CD4-positive, alpha-beta memory T cell (primary cell): ENCODE results near the gene ATXN2. TPM values are rescaled to one million over a fixed set of nuclear protein-coding genes. Genes with fewer than 3 reads are reported as not detected.

Experiments
- CTCF ChIA-PET: fragments of 350-600 bp; sonication (Branson Sonifier 250); formaldehyde crosslinking; loops from one replicate; lab custom pipeline; 2021; ENCODE audit warnings: inconsistent platforms; ENCODE audit not compliant: partially characterized antibody; lab: Charles Lee
- POLR2A ChIA-PET: fragments of 350-600 bp; sonication (Branson Sonifier 250); formaldehyde crosslinking; loops from one replicate; lab custom pipeline; 2021; ENCODE audit not compliant: partially characterized antibody; lab: Charles Lee
- DNase-seq, 5 donors: peaks; one replicate each; pipeline versions ENCODE4 v3.0.0 to v3.0.0-alpha.2; 2020 to 2022; ENCODE audit warnings: mixed read lengths in 1 of 5
- H3K27ac ChIP-seq: one replicate; pipeline ENCODE4 v1.7.0; 2013; ENCODE audit warnings: low read depth, low read length
- H3K27me3 ChIP-seq: 2 replicates; pipeline ENCODE4 v1.7.0; 2013; ENCODE audit warnings: mild to moderate bottlenecking, low read length, moderate library complexity; ENCODE audit not compliant: insufficient read depth
- H3K36me3 ChIP-seq: 2 replicates; pipeline ENCODE4 v1.7.0; 2013; ENCODE audit warnings: mild to moderate bottlenecking, low read length, moderate library complexity; ENCODE audit not compliant: insufficient read depth
- H3K4me1 ChIP-seq: 2 replicates; pipeline ENCODE4 v1.7.0; 2013; ENCODE audit warnings: mild to moderate bottlenecking, low read length, moderate library complexity; ENCODE audit not compliant: insufficient read depth
- H3K4me3 ChIP-seq, 2 donors: one replicate each; pipeline ENCODE4 v1.7.0; 2013; ENCODE audit warnings: low read length in 2 of 2, mild to moderate bottlenecking in 1 of 2
- H3K9me3 ChIP-seq, 2 donors: one replicate each; pipeline ENCODE4 v1.7.0; 2013; ENCODE audit warnings: low read length in 2 of 2, control low read depth in 1 of 2; ENCODE audit not compliant: control insufficient read depth in 1 of 2
- H3K27ac Mint-ChIP-seq, 7 donors: one replicate each; pipeline ENCODE4 v1.8.0; 2020 to 2021; ENCODE audit warnings: mixed read lengths in 7 of 7, mild to moderate bottlenecking in 6 of 7, inconsistent platforms in 3 of 7, moderate library complexity in 3 of 7
- H3K27me3 Mint-ChIP-seq, 2 donors: one replicate each; pipeline ENCODE4 v1.8.0; 2020 to 2021; ENCODE audit warnings: mixed read lengths in 2 of 2
- H3K36me3 Mint-ChIP-seq, 2 donors: one replicate each; pipeline ENCODE4 v1.8.0; 2020 to 2021; ENCODE audit warnings: mixed read lengths in 2 of 2, inconsistent platforms in 1 of 2, mild to moderate bottlenecking in 1 of 2
- H3K4me1 Mint-ChIP-seq, 4 donors: one replicate each; pipeline ENCODE4 v1.8.0; 2020 to 2021; ENCODE audit warnings: mixed read lengths in 4 of 4, mild to moderate bottlenecking in 1 of 4
- H3K4me3 Mint-ChIP-seq, 8 donors: one replicate each; pipeline ENCODE4 v1.8.0; 2020 to 2021; ENCODE audit warnings: mixed read lengths in 8 of 8, mild to moderate bottlenecking in 7 of 8, moderate library complexity in 6 of 8, inconsistent platforms in 3 of 8
- H3K9me3 Mint-ChIP-seq, 8 donors: one replicate each; pipeline ENCODE4 v1.8.0; 2020 to 2021; ENCODE audit warnings: mixed read lengths in 8 of 8, mild to moderate bottlenecking in 5 of 8, inconsistent platforms in 3 of 8, moderate library complexity in 1 of 8
- intact Hi-C: fragments of 100-400 bp; cut with micrococcal nuclease; formaldehyde crosslinking; loops from one replicate; pipeline ENCODE4 v1.15.1; 2023
- polyA plus RNA-seq, 2 donors: library from polyadenylated mRNA; unstranded; fragments of 300-500 nt; fragmentation: Illumina TruSeq; gene quantifications; one replicate each; pipeline ENCODE4 v1.2.3, GENCODE V29; 2021
- total RNA-seq, 2 experiments: library from RNA; stranded (reverse); gene quantifications; one replicate each; pipeline ENCODE4 v1.2.3, GENCODE V29; 2021

Gene ATXN2
- total and polyA plus RNA-seq, 4 experiments from 2014 or later: 11.0 to 74.8 (median 53.0) TPM

- peak overlapping the region in 1 of 7 donors; percentile 29 for H3K27ac Mint-ChIP-seq
Measured at GRCh38 chr12:111417784-111418593, 181.1 kb downstream of the ATXN2 start.

GRCh38 chr12:111417290-111417689 lies 181.8 kb downstream of the ATXN2 start:
- no peak for DNase-seq
- CTCF ChIA-PET: no interaction called here
- H3K27ac ChIP-seq: no peak overlapping the region
- no peaks in the 10 kb centered on the region for H3K9me3 ChIP-seq
- Mint-ChIP-seq H3K27me3 (no peaks in the 10 kb centered on the region), H3K36me3 (peaks cover 10 to 57% of the 10 kb centered on the region in 2 donors), H3K4me1 (peaks cover 36 to 60% (median 47%) of the 10 kb centered on the region in 4 donors), H3K4me3 (no peak overlapping the region), H3K27ac (peak overlapping the region in 6 of 7 donors; percentile 9 to 79 (median 56)), H3K9me3 (peaks cover 0 to 4% (median 0%) of the 10 kb centered on the region in 8 donors)
- no peaks in the 10 kb centered on the region for H3K27me3 ChIP-seq
- intact Hi-C loops: no loop called here
- H3K4me3 ChIP-seq: no peak overlapping the region
- POLR2A ChIA-PET: interaction anchor here (15.0 to 22.3 kb wide), 2 partner anchors 8 to 29 kb away, joined by 258 to 683 read pairs; no protein-coding TSS in a partner anchor
- H3K36me3 ChIP-seq: peaks cover 21% of the 10 kb centered on the region
- peaks cover 30% of the 10 kb centered on the region for H3K4me1 ChIP-seq

More at GRCh38 chr12:111417784-111418593, 181.1 kb downstream of the ATXN2 start:
- H3K27ac ChIP-seq: no peak overlapping the region
- peaks cover 23% of the 10 kb centered on the region for H3K4me1 ChIP-seq
- no peaks in the 10 kb centered on the region for H3K27me3 ChIP-seq
- Mint-ChIP-seq H3K36me3 (peaks cover 10 to 58% of the 10 kb centered on the region in 2 donors), H3K4me1 (peaks cover 30 to 57% (median 44%) of the 10 kb centered on the region in 4 donors), H3K4me3 (no peak overlapping the region), H3K27me3 (no peaks in the 10 kb centered on the region), H3K9me3 (peaks cover 0 to 4% (median 0%) of the 10 kb centered on the region in 8 donors)
- ChIA-PET CTCF (interaction anchor here (0.9 to 1.9 kb wide), 3 partner anchors 13 to 33 kb away, joined by 4 to 8 read pairs (median 5); no protein-coding TSS in a partner anchor), POLR2A (interaction anchor here (14.7 kb wide), 1 partner anchor 8 kb away, joined by 258 read pairs; the partner anchor contains the start of gene SH2B3)
- H3K4me3 ChIP-seq: no peak overlapping the region
- DNase-seq: no peak
- H3K36me3 ChIP-seq: peaks cover 21% of the 10 kb centered on the region
- no peaks in the 10 kb centered on the region for H3K9me3 ChIP-seq
- intact Hi-C loops: no loop called here

GRCh38 chr12:111414711-111415252 lies 184.3 kb downstream of the ATXN2 start:
- no peak overlapping the region for H3K27ac ChIP-seq
- H3K4me1 ChIP-seq: peaks cover 55% of the 10 kb centered on the region
- ChIA-PET CTCF (interaction anchor here (5.3 to 23.0 kb wide), 2 partner anchors 11 to 37 kb away, joined by 42 to 1282 read pairs; no protein-coding TSS in a partner anchor), POLR2A (interaction anchor here (15.0 to 22.3 kb wide), 2 partner anchors 10 to 31 kb away, joined by 258 to 683 read pairs; no protein-coding TSS in a partner anchor)
- Mint-ChIP-seq H3K27me3 (no peaks in the 10 kb centered on the region), H3K9me3 (peaks cover 0 to 4% (median 0%) of the 10 kb centered on the region in 8 donors), H3K4me3 (peak overlapping the region in 4 of 8 donors; percentile 17 to 43 (median 32)), H3K27ac (peak overlapping the region; percentile 73 to 93 (median 86)), H3K36me3 (peaks cover 4 to 43% of the 10 kb centered on the region in 2 donors), H3K4me1 (peaks cover 36 to 70% (median 57%) of the 10 kb centered on the region in 4 donors)
- H3K36me3 ChIP-seq: peaks cover 6% of the 10 kb centered on the region
- H3K9me3 ChIP-seq: no peaks in the 10 kb centered on the region
- DNase-seq: no peak
- intact Hi-C loops: no loop called here
- H3K27me3 ChIP-seq: no peaks in the 10 kb centered on the region
- H3K4me3 ChIP-seq: no peak overlapping the region

GRCh38 chr12:111413442-111414086 lies 185.6 kb downstream of the ATXN2 start:
- H3K4me3 ChIP-seq: no peak overlapping the region
- Mint-ChIP-seq H3K4me3 (peak overlapping the region in 6 of 8 donors; percentile 19 to 87 (median 56)), H3K4me1 (peaks cover 42 to 81% (median 68%) of the 10 kb centered on the region in 4 donors), H3K27ac (peak overlapping the region; percentile 93 to 98 (median 93)), H3K9me3 (peaks cover 0 to 4% (median 0%) of the 10 kb centered on the region in 8 donors), H3K27me3 (no peaks in the 10 kb centered on the region), H3K36me3 (peaks cover 4 to 38% of the 10 kb centered on the region in 2 donors)
- ChIA-PET POLR2A (interaction anchor here (15.0 to 22.3 kb wide), 2 partner anchors 12 to 33 kb away, joined by 258 to 683 read pairs; no protein-coding TSS in a partner anchor), CTCF (interaction anchor here (1.1 to 23.0 kb wide), 7 partner anchors 10 to 38 kb away, joined by 5 to 1282 read pairs (median 19); no protein-coding TSS in a partner anchor)
- H3K27ac ChIP-seq: peak overlapping the region; percentile 97
- H3K27me3 ChIP-seq: no peaks in the 10 kb centered on the region
- no peaks in the 10 kb centered on the region for H3K9me3 ChIP-seq
- peaks cover 6% of the 10 kb centered on the region for H3K36me3 ChIP-seq
- intact Hi-C loops: no loop called here
- no peak for DNase-seq
- peaks cover 67% of the 10 kb centered on the region for H3K4me1 ChIP-seq

- H3K4me3 ChIP-seq: no peak overlapping the region
- peaks cover 6% of the 10 kb centered on the region for H3K36me3 ChIP-seq
- CTCF ChIA-PET: interaction anchor here (2.6 to 23.0 kb wide), 6 partner anchors 9 to 39 kb away, joined by 11 to 1282 read pairs (median 20); no protein-coding TSS in a partner anchor
- peaks cover 74% of the 10 kb centered on the region for H3K4me1 ChIP-seq
- Mint-ChIP-seq H3K4me3 (peak overlapping the region in 5 of 8 donors; percentile 19 to 87 (median 60)), H3K9me3 (peaks cover 0 to 4% (median 0%) of the 10 kb centered on the region in 8 donors), H3K36me3 (peaks cover 4 to 38% of the 10 kb centered on the region in 2 donors), H3K4me1 (peaks cover 46 to 88% (median 72%) of the 10 kb centered on the region in 4 donors), H3K27ac (peak overlapping the region; percentile 90 to 98 (median 93)), H3K27me3 (no peaks in the 10 kb centered on the region)
- no peak for DNase-seq
- H3K27me3 ChIP-seq: no peaks in the 10 kb centered on the region
- H3K9me3 ChIP-seq: no peaks in the 10 kb centered on the region
- intact Hi-C loops: no loop called here
- POLR2A ChIA-PET: interaction anchor here (15.0 to 22.3 kb wide), 2 partner anchors 12 to 33 kb away, joined by 258 to 683 read pairs; no protein-coding TSS in a partner anchor
- H3K27ac ChIP-seq: peak overlapping the region; percentile 97
Measured at GRCh38 chr12:111412830-111413441, 186.2 kb downstream of the ATXN2 start.
